K562 (cell line): ENCODE data around the gene ACAP3. TPM values are rescaled to one million over a fixed set of nuclear protein-coding genes. Genes with fewer than 3 reads are reported as not detected.

Source experiments
- ATF7 ChIP-seq: fragments of 450-650 bp; IDR thresholded peaks from 2 replicates; pipeline ENCODE4 v1.7.1; 2014; ENCODE audit warnings: mild to moderate bottlenecking, moderate library complexity
- EGR1 ChIP-seq: fragments of 450-650 bp; conservative IDR thresholded peaks from 2 replicates; pipeline ENCODE4 v1.6.1; 2017; ENCODE audit warnings: mild to moderate bottlenecking
- HSF4 ChIP-seq: fragments of 250-450 bp; sonication (Bioruptor Pico); IDR thresholded peaks from 2 replicates; pipeline ENCODE4 v2.1.2; 2022; ENCODE audit warnings: mild to moderate bottlenecking, moderate library complexity, borderline replicate concordance
- PCBP1 ChIP-seq: fragments of 200-400 bp; formaldehyde crosslinking; IDR thresholded peaks from 2 replicates; pipeline ENCODE4 v1.6.1; 2018; ENCODE audit warnings: mild to moderate bottlenecking, low read depth, low read length; ENCODE audit not compliant: poor library complexity, severe bottlenecking
- PHB ChIP-seq: fragments of 250-450 bp; sonication (Bioruptor Pico); IDR thresholded peaks from 2 replicates; pipeline ENCODE4 v1.5.0; 2021
- TAF7 ChIP-seq: fragments of 450-650 bp; IDR thresholded peaks from 2 replicates; pipeline ENCODE4 v1.6.1; 2016; ENCODE audit warnings: missing genetic modification characterization, missing compliant biosample characterization
- TRIM28 ChIP-seq: fragments of 450-650 bp; IDR thresholded peaks from 2 replicates; pipeline ENCODE4 v1.6.1; 2017
- XRCC5 ChIP-seq: fragments of 200-400 bp; formaldehyde crosslinking; IDR thresholded peaks from 2 replicates; pipeline ENCODE4 v1.6.1; 2017; ENCODE audit warnings: low read depth, mild to moderate bottlenecking, low read length
- ZBTB26 ChIP-seq: fragments of 450-650 bp; formaldehyde crosslinking; IDR thresholded peaks from 2 replicates; pipeline ENCODE4 v1.4.0; 2022; ENCODE audit warnings: missing genetic modification characterization
- ZBTB8A ChIP-seq: fragments of 450-650 bp; IDR thresholded peaks from 2 replicates; pipeline ENCODE4 v1.6.1; 2018; ENCODE audit warnings: mild to moderate bottlenecking, moderate library complexity; ENCODE audit not compliant: partially characterized antibody
- ZFP91 ChIP-seq: sonication (generic); formaldehyde crosslinking; IDR thresholded peaks from 2 replicates; pipeline ENCODE4 v1.8.0; 2022; ENCODE audit warnings: mild to moderate bottlenecking, missing genetic modification reagents
- ZNF224 ChIP-seq: sonication (generic); formaldehyde crosslinking; IDR thresholded peaks from 2 replicates; pipeline ENCODE4 v1.8.0; 2022; ENCODE audit warnings: mild to moderate bottlenecking, missing genetic modification reagents
- ZNF507 ChIP-seq: conservative IDR thresholded peaks from 2 replicates; pipeline ENCODE4 v1.6.1; 2017; ENCODE audit warnings: missing genetic modification characterization, missing compliant biosample characterization
- ZNF586 ChIP-seq: fragments of 450-650 bp; formaldehyde crosslinking; conservative IDR thresholded peaks from 2 replicates; pipeline ENCODE4 v1.4.0; 2020; ENCODE audit warnings: mild to moderate bottlenecking, moderate library complexity
- ZNF75A ChIP-seq: fragments of 450-650 bp; formaldehyde crosslinking; IDR thresholded peaks from 2 replicates; pipeline ENCODE4 v1.4.0; 2020; ENCODE audit warnings: mild to moderate bottlenecking
- ZNF778 ChIP-seq: fragments of 450-650 bp; formaldehyde crosslinking; IDR thresholded peaks from 2 replicates; pipeline ENCODE4 v1.4.0; 2020; ENCODE audit warnings: mild to moderate bottlenecking, moderate library complexity
- polyA plus RNA-seq, 8 experiments: library from polyadenylated mRNA; depleted of rRNA in 4 of 8; stranded (reverse) in 5 of 8; unstranded in 3 of 8; fragments of >200 nt; fragmentation: Nextera tagmentation in 2 of 8; fragmentation: Illumina TruSeq in 1 of 8; extraction: Ambion mirVana in 2 of 8; extraction: Trizol in 1 of 8; gene quantifications; 2 replicates each; pipeline versions ENCODE4 v1.2.1 to v1.2.3, GENCODE V29; 2011 to 2014; ENCODE audit warnings: inconsistent platforms in 1 of 8, missing spikeins in 1 of 8
- total RNA-seq, 7 experiments: library from RNA; depleted of rRNA in 6 of 7; stranded (reverse); fragments of >200 nt in 6 of 7; fragmentation: Illumina TruSeq in 2 of 7; extraction: Trizol in 2 of 7; gene quantifications; 2 replicates each; pipeline versions ENCODE4 v1.2.1 to v1.2.3, GENCODE V29; 2011 to 2021; ENCODE audit warnings: low replicate concordance in 1 of 7
- TF ChIP-seq, protein P1 (sequence below): sonication (generic); formaldehyde crosslinking; IDR thresholded peaks from 2 replicates; pipeline ENCODE4 v1.8.1; 2023; ENCODE audit warnings: mild to moderate bottlenecking, missing genetic modification reagents, moderate library complexity
- TF ChIP-seq, protein P2 (sequence below): fragments of 250-450 bp; sonication (Bioruptor Pico); IDR thresholded peaks from 2 replicates; pipeline ENCODE4 v1.4.0; 2020; ENCODE audit warnings: mild to moderate bottlenecking, moderate library complexity, borderline replicate concordance
- TF ChIP-seq, protein P3 (sequence below): fragments of 450-650 bp; formaldehyde crosslinking; conservative IDR thresholded peaks from 2 replicates; pipeline ENCODE4 v1.4.0; 2022; ENCODE audit warnings: mild to moderate bottlenecking, missing genetic modification characterization

Gene ACAP3
- total and polyA plus RNA-seq, 9 of the 15 experiments (the other 6 are each of a cell fraction or from before 2014, with no cell fraction given) = 0.01 to 49.0 (median 12.0) TPM

DNA sequence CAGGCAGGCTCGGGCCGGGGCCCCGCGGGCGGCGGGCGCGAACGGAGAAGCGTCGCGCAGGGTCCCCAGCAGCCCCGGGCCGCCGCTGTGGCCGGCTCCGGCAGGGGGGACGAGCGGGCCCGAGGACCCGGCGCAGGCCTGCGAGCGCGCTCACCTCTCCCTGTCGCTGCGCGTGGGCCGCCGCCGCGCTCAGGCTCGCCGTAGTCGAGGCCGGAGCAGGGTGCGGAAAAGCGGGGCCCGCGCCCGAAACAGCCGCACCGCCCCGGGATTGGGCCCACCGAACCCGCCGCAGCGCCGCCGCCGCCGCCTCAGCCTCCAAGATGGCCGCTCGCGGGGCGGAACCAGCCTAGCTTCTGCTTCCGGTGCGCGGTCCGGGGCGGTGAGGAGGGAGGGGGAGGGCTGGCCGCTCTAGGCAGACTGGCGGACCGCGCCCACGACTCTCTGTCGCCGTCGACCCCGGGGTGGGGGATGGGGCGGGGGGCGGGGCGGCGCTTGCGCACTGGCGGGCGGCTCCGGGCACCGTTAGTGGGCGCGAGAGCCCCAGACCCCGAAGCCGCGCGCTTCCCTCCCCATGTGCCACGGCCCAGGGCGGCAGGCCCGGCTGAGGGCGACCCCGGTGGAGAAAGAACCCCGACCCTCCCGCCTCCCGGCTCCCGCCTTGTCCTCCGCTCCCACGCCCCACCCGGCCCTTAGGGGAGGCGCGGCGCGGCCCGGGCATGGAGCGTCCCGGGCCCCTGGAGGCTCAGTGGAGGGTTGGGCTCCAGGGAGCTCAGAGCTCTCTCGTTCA lies 34.0 kb downstream of the ACAP3 start, which contains the start of gene UBE2J2 (continued):
- TF ChIP-seq, protein P1, sequence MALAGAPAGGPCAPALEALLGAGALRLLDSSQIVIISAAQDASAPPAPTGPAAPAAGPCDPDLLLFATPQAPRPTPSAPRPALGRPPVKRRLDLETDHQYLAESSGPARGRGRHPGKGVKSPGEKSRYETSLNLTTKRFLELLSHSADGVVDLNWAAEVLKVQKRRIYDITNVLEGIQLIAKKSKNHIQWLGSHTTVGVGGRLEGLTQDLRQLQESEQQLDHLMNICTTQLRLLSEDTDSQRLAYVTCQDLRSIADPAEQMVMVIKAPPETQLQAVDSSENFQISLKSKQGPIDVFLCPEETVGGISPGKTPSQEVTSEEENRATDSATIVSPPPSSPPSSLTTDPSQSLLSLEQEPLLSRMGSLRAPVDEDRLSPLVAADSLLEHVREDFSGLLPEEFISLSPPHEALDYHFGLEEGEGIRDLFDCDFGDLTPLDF (CRISPR knock-in tag) = peak; percentile 19; the same call in 1 of the 2 replicates
- TF ChIP-seq, protein P2, sequence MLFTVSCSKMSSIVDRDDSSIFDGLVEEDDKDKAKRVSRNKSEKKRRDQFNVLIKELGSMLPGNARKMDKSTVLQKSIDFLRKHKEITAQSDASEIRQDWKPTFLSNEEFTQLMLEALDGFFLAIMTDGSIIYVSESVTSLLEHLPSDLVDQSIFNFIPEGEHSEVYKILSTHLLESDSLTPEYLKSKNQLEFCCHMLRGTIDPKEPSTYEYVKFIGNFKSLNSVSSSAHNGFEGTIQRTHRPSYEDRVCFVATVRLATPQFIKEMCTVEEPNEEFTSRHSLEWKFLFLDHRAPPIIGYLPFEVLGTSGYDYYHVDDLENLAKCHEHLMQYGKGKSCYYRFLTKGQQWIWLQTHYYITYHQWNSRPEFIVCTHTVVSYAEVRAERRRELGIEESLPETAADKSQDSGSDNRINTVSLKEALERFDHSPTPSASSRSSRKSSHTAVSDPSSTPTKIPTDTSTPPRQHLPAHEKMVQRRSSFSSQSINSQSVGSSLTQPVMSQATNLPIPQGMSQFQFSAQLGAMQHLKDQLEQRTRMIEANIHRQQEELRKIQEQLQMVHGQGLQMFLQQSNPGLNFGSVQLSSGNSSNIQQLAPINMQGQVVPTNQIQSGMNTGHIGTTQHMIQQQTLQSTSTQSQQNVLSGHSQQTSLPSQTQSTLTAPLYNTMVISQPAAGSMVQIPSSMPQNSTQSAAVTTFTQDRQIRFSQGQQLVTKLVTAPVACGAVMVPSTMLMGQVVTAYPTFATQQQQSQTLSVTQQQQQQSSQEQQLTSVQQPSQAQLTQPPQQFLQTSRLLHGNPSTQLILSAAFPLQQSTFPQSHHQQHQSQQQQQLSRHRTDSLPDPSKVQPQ (CRISPR knock-in tag) = no peak
- no peak for TF ChIP-seq ZNF778 (CRISPR knock-in tag)
- TF ChIP-seq ZBTB26 (CRISPR knock-in tag) = no peak
- no peak; the same call in 1 of the 2 replicates for TF ChIP-seq XRCC5
- TF ChIP-seq ZFP91 = no peak
- TF ChIP-seq EGR1 = peak; percentile 67
- TF ChIP-seq TAF7 (tag) = no peak
- TF ChIP-seq ZNF224 (CRISPR knock-in tag) = no peak
- TF ChIP-seq ZNF75A (CRISPR knock-in tag) = no peak
- TF ChIP-seq ATF7 = peak; percentile 45; the same call in 1 of the 2 replicates
- no peak for TF ChIP-seq ZNF507 (tag)
- TF ChIP-seq HSF4 (CRISPR knock-in tag) = no peak
- TF ChIP-seq, protein P3, sequence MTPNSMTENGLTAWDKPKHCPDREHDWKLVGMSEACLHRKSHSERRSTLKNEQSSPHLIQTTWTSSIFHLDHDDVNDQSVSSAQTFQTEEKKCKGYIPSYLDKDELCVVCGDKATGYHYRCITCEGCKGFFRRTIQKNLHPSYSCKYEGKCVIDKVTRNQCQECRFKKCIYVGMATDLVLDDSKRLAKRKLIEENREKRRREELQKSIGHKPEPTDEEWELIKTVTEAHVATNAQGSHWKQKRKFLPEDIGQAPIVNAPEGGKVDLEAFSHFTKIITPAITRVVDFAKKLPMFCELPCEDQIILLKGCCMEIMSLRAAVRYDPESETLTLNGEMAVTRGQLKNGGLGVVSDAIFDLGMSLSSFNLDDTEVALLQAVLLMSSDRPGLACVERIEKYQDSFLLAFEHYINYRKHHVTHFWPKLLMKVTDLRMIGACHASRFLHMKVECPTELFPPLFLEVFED (CRISPR knock-in tag) = no peak
- TF ChIP-seq ZBTB8A = no peak
- peak; percentile 82 for TF ChIP-seq PCBP1
- no peak for TF ChIP-seq TRIM28
- TF ChIP-seq ZNF586 (CRISPR knock-in tag) = no peak
- no peak for TF ChIP-seq PHB (CRISPR knock-in tag)
